AG04450 (cell line): ENCODE data around the gene TTC21B. TPM values are rescaled to one million over a fixed set of nuclear protein-coding genes. Genes with fewer than 3 reads are reported as not detected.

Source experiments
- CTCF ChIA-PET: fragments of 300-600, 350-600 bp; formaldehyde crosslinking; extraction: SDS; loops from one replicate; lab custom pipeline; 2022; ENCODE audit warnings: antibody characterized with exemption, inconsistent platforms; lab: Charles Lee
- POLR2A ChIA-PET: fragments of 350-600 bp; formaldehyde crosslinking; extraction: SDS; loops from one replicate; lab custom pipeline; 2021; ENCODE audit warnings: antibody characterized with exemption, inconsistent platforms; lab: Yijun Ruan, JAX
- DNase-seq: peaks from one replicate; pipeline ENCODE4 v3.0.0-alpha.2; 2011; ENCODE audit warnings: low read depth, low spot score
- H3K27ac ChIP-seq: one replicate; pipeline ENCODE4 v1.5.1; 2012; ENCODE audit warnings: low read depth, low read length, control low read depth
- H3K27me3 ChIP-seq: one replicate; pipeline ENCODE4 v1.6.0; 2012; ENCODE audit warnings: low read length; ENCODE audit not compliant: control insufficient read depth, insufficient read depth
- H3K4me3 ChIP-seq: 2 replicates; pipeline ENCODE4 v1.5.1; 2011; ENCODE audit warnings: mild to moderate bottlenecking, low read depth, low read length, control low read depth
- H3K9me3 ChIP-seq: 2 replicates; pipeline ENCODE4 v1.5.1; 2012; ENCODE audit warnings: low read length; ENCODE audit not compliant: control insufficient read depth, insufficient read depth
- polyA plus RNA-seq: library from polyadenylated mRNA; depleted of rRNA; stranded (reverse); fragments of >200 nt; gene quantifications from 2 replicates; pipeline ENCODE4 v1.2.3, GENCODE V29; 2011
- TF ChIP-seq, protein P1 (sequence below): IDR thresholded peaks from 2 replicates; pipeline ENCODE4 v1.5.1; 2011; ENCODE audit warnings: low read depth, low read length, control low read depth, inconsistent platforms

TTC21B gene
- polyA plus RNA-seq, 1 experiment, result 12.1 TPM

DNA sequence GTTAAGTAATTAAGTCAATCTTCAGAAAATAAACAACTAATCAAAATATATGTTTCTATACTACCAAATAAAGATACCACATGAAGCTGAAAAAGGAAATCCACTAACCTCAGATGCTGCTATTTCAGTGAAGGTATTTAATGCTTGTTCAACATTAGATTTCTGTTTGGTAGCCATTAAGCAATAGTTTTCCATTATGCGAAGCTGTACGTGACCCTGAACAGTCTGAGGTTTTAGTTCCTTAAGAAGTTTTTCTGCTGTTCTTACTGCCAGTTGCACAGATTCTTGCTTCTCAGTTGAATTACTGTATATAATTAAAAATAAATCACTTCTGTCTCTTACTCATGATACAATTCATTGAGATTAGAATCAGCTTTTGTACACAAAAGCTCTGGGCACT, 65.4 kb downstream of the TTC21B start:
- no peaks in the 10 kb centered on the region for H3K27me3 ChIP-seq
- TF ChIP-seq, protein P1, sequence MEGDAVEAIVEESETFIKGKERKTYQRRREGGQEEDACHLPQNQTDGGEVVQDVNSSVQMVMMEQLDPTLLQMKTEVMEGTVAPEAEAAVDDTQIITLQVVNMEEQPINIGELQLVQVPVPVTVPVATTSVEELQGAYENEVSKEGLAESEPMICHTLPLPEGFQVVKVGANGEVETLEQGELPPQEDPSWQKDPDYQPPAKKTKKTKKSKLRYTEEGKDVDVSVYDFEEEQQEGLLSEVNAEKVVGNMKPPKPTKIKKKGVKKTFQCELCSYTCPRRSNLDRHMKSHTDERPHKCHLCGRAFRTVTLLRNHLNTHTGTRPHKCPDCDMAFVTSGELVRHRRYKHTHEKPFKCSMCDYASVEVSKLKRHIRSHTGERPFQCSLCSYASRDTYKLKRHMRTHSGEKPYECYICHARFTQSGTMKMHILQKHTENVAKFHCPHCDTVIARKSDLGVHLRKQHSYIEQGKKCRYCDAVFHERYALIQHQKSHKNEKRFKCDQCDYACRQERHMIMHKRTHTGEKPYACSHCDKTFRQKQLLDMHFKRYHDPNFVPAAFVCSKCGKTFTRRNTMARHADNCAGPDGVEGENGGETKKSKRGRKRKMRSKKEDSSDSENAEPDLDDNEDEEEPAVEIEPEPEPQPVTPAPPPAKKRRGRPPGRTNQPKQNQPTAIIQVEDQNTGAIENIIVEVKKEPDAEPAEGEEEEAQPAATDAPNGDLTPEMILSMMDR, result no peak
- ChIA-PET CTCF (interaction anchor here (0.6 to 7.3 kb wide), 2 partner anchors 12 to 14 kb away, joined by 7 to 42 read pairs; no protein-coding TSS in a partner anchor), POLR2A (no interaction called here)
- no peak overlapping the region for H3K27ac ChIP-seq
- no peaks in the 10 kb centered on the region for H3K9me3 ChIP-seq
- no peak for DNase-seq
- no peak overlapping the region for H3K4me3 ChIP-seq

- ChIA-PET POLR2A (no interaction called here), CTCF (interaction anchor here (7.3 kb wide), 1 partner anchor 13 kb away, joined by 42 read pairs; no protein-coding TSS in a partner anchor)
- Histone ChIP-seq H3K27ac (no peak overlapping the region), H3K9me3 (no peaks in the 10 kb centered on the region), H3K4me3 (no peak overlapping the region), H3K27me3 (no peaks in the 10 kb centered on the region)
- DNase-seq, result no peak
- TF ChIP-seq, protein P1, result no peak
Observed at GRCh38 chr2:165886487-165887146, 67.0 kb downstream of the TTC21B start.

- Histone ChIP-seq H3K4me3 (no peak overlapping the region), H3K27me3 (no peaks in the 10 kb centered on the region), H3K9me3 (no peaks in the 10 kb centered on the region), H3K27ac (no peak overlapping the region)
- TF ChIP-seq, protein P1, result no peak
- no peak for DNase-seq
- ChIA-PET POLR2A (no interaction called here), CTCF (interaction anchor here (0.8 to 1.0 kb wide), 2 partner anchors 475 to 477 kb away, joined by 3 read pairs; no protein-coding TSS in a partner anchor)
Observed at GRCh38 chr2:165877565-165878550, 75.7 kb downstream of the TTC21B start.

DNA sequence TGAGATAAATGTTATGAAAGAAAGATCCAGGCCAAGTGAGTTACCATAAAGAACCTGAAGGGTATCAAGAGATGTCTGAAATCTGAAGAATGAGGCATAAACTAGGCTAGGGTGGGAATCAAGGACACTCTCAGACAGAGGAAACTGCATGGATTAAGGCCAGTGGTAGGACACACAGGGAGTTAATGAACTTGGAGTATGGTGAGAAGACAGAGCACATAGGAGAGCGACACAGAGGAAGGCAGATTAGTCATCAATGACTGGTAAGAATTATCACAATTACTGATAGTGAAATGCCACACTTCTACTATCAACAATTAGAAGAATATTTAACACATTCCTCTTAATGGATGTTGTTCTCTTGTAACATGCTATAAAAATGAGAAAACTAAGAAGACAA, 76.9 kb downstream of the TTC21B start:
- Histone ChIP-seq H3K4me3 (no peak overlapping the region), H3K9me3 (no peaks in the 10 kb centered on the region), H3K27me3 (no peaks in the 10 kb centered on the region), H3K27ac (no peak overlapping the region)
- ChIA-PET POLR2A (no interaction called here), CTCF (interaction anchor here (0.6 to 0.8 kb wide), 2 partner anchors 474 to 673 kb away, joined by 3 to 4 read pairs; no protein-coding TSS in a partner anchor)
- TF ChIP-seq, protein P1, result no peak
- no peak for DNase-seq

DNA sequence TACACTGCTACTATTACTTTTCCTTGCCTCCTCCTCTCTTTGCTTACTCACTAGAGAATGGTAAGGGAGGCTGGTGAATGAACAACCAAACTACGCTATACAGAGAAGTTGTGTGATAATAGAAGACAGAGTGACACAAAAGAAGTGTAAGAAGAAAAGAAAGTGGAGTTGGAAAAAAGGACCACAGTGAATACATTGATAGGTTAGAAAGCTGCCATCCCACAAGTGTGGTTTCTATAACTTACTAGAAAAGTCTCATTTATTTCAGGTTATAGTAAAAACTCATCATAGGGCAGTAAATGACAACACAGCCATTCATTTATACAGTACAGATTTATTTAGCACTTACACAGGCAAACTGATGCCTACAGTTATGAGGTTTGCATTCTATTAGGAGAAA, 77.3 kb downstream of the TTC21B start:
- TF ChIP-seq, protein P1, result no peak
- CTCF ChIA-PET, result no interaction called here
- Histone ChIP-seq H3K27me3 (no peaks in the 10 kb centered on the region), H3K27ac (no peak overlapping the region), H3K9me3 (no peaks in the 10 kb centered on the region), H3K4me3 (no peak overlapping the region)
- POLR2A ChIA-PET, result no interaction called here
- no peak for DNase-seq
